ENCODE measurements around the gene SPRYD4. TPM values are rescaled to one million over a fixed set of nuclear protein-coding genes. Genes with fewer than 3 reads are reported as not detected.

SPRYD4 gene
- polyA plus RNA-seq, 2 donors, result 2.2 to 2.9 TPM

Other genes with a start within 250 kb of the SPRYD4 start
- gene RNF41, start 246.7 kb upstream of the SPRYD4 start, polyA plus RNA-seq, result 10 to 100 TPM in 1 of 2 donors, 1 to 10 TPM in 1; 7.9 to 17.5 TPM
- gene NABP2, start 244.2 kb upstream of the SPRYD4 start, polyA plus RNA-seq, result 10 to 100 TPM; 10.2 to 19.1 TPM
- under 1 TPM; 0.09 to 0.29 TPM for gene SLC39A5, start 238.5 kb upstream of the SPRYD4 start, polyA plus RNA-seq
- 1 to 10 TPM; 4.9 to 9.3 TPM for gene ANKRD52, start 210.2 kb upstream of the SPRYD4 start, polyA plus RNA-seq
- 1 to 10 TPM; 5.5 to 7.0 TPM for gene COQ10A, start 201.6 kb upstream of the SPRYD4 start, polyA plus RNA-seq
- 10 to 100 TPM; 53.7 to 98.0 TPM for gene CS, start 168.2 kb upstream of the SPRYD4 start, polyA plus RNA-seq
- gene CNPY2, start 152.6 kb upstream of the SPRYD4 start, polyA plus RNA-seq, result 10 to 100 TPM; 62.1 to 75.3 TPM
- gene PAN2, start 134.6 kb upstream of the SPRYD4 start, polyA plus RNA-seq, result 10 to 100 TPM; 18.1 to 44.7 TPM
- gene IL23A, start 129.7 kb upstream of the SPRYD4 start, polyA plus RNA-seq, result 10 to 100 TPM in 1 of 2 donors, 1 to 10 TPM in 1; 2.9 to 32.1 TPM
- gene STAT2, start 108.5 kb upstream of the SPRYD4 start, polyA plus RNA-seq, result 10 to 100 TPM; 23.9 to 35.1 TPM
- gene APOF, start 105.7 kb upstream of the SPRYD4 start, polyA plus RNA-seq, result not detected
- 1 to 10 TPM; 9.2 TPM for gene TIMELESS, start 19.2 kb upstream of the SPRYD4 start, polyA plus RNA-seq
- under 1 TPM in 1 of 2 donors, not detected in 1; 0.04 TPM for gene MIP, start 13.9 kb upstream of the SPRYD4 start, polyA plus RNA-seq
- 1 to 10 TPM; 3.6 to 4.2 TPM for gene GLS2, start 19.6 kb downstream of the SPRYD4 start, polyA plus RNA-seq
- gene RBMS2, start 53.2 kb downstream of the SPRYD4 start, polyA plus RNA-seq, result 1 to 10 TPM; 3.4 to 6.7 TPM
- gene BAZ2A, start 161.7 kb downstream of the SPRYD4 start, polyA plus RNA-seq, result 10 to 100 TPM; 16.4 to 47.5 TPM
- 100 to 1,000 TPM; 222 to 636 TPM for gene ATP5F1B, start 177.4 kb downstream of the SPRYD4 start, polyA plus RNA-seq
- 100 to 1,000 TPM in 1 of 2 donors, 10 to 100 TPM in 1; 65.7 to 123 TPM for gene PTGES3, start 219.7 kb downstream of the SPRYD4 start, polyA plus RNA-seq